ENCODE data around the gene DGKB.

Gene DGKB

DNA sequence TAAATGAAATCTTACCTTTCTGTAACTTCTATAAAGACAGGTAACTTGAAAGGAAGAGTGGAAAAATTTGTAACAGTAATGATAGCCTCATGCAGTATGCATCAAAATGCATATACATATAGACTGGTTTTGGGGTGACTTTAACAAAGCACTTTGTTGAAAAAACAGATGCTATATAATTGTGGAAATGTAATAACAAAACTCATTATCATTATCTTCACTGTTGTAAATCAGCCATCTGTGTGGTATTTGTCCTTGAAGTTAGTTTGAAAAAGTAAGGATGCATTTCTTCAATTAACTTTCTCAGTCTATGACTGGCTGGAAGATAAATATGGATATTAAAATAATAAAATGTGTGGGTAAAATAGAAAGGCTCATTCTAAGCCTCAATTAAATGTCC lies 6.1 kb upstream of the DGKB start:
- no peaks in the 10 kb centered on the region for H3K36me3 ChIP-seq (replicated peaks; ENCODE audit: insufficient read depth, low read length)
- no peaks in the 10 kb centered on the region for H3K9me2 ChIP-seq (replicated peaks; ENCODE audit: insufficient read depth, low read length)
- H3K27ac ChIP-seq (ENCODE audit: low read length): no peak overlapping the region
- no peak overlapping the region for H3K4me2 ChIP-seq (ENCODE audit: low read depth, low read length)
- DNase-seq: no peak
- H3K9me3 ChIP-seq (replicated peaks; ENCODE audit: insufficient read depth, low read length): no peaks in the 10 kb centered on the region
- no peak overlapping the region for H2AFZ ChIP-seq (ENCODE audit: low read length)
- no peak overlapping the region for H3K9ac ChIP-seq (ENCODE audit: low read length)
- H3F3A ChIP-seq (ENCODE audit: insufficient read depth, low read length): no peaks in the 10 kb centered on the region
- H4K20me1 ChIP-seq (ENCODE audit: insufficient read depth, low read length): no peaks in the 10 kb centered on the region
- H3K79me2 ChIP-seq (ENCODE audit: low read length): no peaks in the 10 kb centered on the region
- TF ChIP-seq EZH2phosphoT487 (IDR thresholded peaks at IDR 0.05; ENCODE audit: low read length) (no peak), EZH2 (optimal IDR thresholded peaks at IDR 0.05; ENCODE audit: low read depth, low read length) (no peak)
- TF ChIP-seq, protein P1, sequence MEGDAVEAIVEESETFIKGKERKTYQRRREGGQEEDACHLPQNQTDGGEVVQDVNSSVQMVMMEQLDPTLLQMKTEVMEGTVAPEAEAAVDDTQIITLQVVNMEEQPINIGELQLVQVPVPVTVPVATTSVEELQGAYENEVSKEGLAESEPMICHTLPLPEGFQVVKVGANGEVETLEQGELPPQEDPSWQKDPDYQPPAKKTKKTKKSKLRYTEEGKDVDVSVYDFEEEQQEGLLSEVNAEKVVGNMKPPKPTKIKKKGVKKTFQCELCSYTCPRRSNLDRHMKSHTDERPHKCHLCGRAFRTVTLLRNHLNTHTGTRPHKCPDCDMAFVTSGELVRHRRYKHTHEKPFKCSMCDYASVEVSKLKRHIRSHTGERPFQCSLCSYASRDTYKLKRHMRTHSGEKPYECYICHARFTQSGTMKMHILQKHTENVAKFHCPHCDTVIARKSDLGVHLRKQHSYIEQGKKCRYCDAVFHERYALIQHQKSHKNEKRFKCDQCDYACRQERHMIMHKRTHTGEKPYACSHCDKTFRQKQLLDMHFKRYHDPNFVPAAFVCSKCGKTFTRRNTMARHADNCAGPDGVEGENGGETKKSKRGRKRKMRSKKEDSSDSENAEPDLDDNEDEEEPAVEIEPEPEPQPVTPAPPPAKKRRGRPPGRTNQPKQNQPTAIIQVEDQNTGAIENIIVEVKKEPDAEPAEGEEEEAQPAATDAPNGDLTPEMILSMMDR (IDR thresholded peaks at IDR 0.05; ENCODE audit: low read length): no peak
- no peaks in the 10 kb centered on the region for H3K4me1 ChIP-seq (ENCODE audit: low read length)
- H3K27me3 ChIP-seq (replicated peaks; ENCODE audit: insufficient read depth, low read length): no peaks in the 10 kb centered on the region
- H3K4me3 ChIP-seq (ENCODE audit: low read length): no peak overlapping the region

DNA sequence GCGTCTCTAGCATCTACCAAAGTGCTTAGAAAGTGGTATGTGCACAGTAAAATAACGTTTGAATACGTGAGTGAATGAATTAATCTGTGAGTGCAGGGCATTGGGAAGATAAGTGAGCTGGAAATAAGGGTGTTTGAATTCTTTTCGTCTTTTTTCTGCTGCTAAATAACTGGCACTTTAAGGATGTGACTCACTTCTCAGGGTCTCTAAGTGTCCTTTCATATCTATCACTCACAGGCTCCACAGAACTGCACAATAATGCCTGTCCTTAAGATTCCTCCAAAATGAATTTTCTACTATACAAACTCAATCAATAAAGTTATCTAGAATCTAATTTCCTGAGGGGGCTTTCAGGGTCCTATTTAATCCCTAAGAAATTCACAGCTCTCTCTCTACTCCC lies 3.2 kb upstream of the DGKB start:
- Histone ChIP-seq H3K36me3 (replicated peaks; ENCODE audit: insufficient read depth, low read length) (no peaks in the 10 kb centered on the region), H3K4me2 (ENCODE audit: low read depth, low read length) (no peak overlapping the region), H3K9ac (ENCODE audit: low read length) (no peak overlapping the region), H4K20me1 (ENCODE audit: insufficient read depth, low read length) (no peaks in the 10 kb centered on the region), H3K4me1 (ENCODE audit: low read length) (no peaks in the 10 kb centered on the region), H3F3A (ENCODE audit: insufficient read depth, low read length) (no peaks in the 10 kb centered on the region), H3K27me3 (replicated peaks; ENCODE audit: insufficient read depth, low read length) (no peaks in the 10 kb centered on the region), H3K9me3 (replicated peaks; ENCODE audit: insufficient read depth, low read length) (no peaks in the 10 kb centered on the region), H3K4me3 (ENCODE audit: low read length) (no peak overlapping the region), H3K79me2 (ENCODE audit: low read length) (no peaks in the 10 kb centered on the region), H3K9me2 (replicated peaks; ENCODE audit: insufficient read depth, low read length) (no peaks in the 10 kb centered on the region), H3K27ac (ENCODE audit: low read length) (no peak overlapping the region), H2AFZ (ENCODE audit: low read length) (no peak overlapping the region)
- DNase-seq: no peak
- TF ChIP-seq, protein P1 (IDR thresholded peaks at IDR 0.05; ENCODE audit: low read length): no peak
- no peak for TF ChIP-seq EZH2phosphoT487 (IDR thresholded peaks at IDR 0.05; ENCODE audit: low read length)
- no peak for TF ChIP-seq EZH2 (optimal IDR thresholded peaks at IDR 0.05; ENCODE audit: low read depth, low read length)

DNA sequence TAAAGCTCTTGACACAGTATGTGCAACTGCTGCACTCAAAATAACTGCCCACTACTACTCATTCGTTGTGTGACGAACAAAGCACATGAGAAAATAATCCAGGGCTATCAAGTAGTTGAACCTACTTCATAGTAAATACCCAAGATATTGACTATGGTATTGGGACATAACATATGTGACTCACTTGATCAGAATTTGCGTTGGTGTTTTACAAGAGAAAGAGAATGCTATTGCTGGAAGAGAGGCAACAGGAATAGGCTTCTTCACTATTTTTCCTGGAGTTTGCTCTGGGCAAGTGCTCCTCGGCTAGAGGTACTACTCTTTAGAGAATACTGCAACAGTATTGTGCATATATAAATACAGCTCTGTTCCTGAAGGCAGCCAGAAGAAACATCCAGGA lies 2.5 kb downstream of the DGKB start:
- Histone ChIP-seq H3K27ac (ENCODE audit: low read length) (no peak overlapping the region), H3K9me3 (replicated peaks; ENCODE audit: insufficient read depth, low read length) (no peaks in the 10 kb centered on the region), H2AFZ (ENCODE audit: low read length) (no peak overlapping the region), H3K4me3 (ENCODE audit: low read length) (no peak overlapping the region), H4K20me1 (ENCODE audit: insufficient read depth, low read length) (no peaks in the 10 kb centered on the region), H3K4me2 (ENCODE audit: low read depth, low read length) (no peak overlapping the region), H3K4me1 (ENCODE audit: low read length) (no peaks in the 10 kb centered on the region), H3K9ac (ENCODE audit: low read length) (no peak overlapping the region), H3K79me2 (ENCODE audit: low read length) (no peaks in the 10 kb centered on the region), H3K36me3 (replicated peaks; ENCODE audit: insufficient read depth, low read length) (no peaks in the 10 kb centered on the region), H3K9me2 (replicated peaks; ENCODE audit: insufficient read depth, low read length) (no peaks in the 10 kb centered on the region), H3K27me3 (replicated peaks; ENCODE audit: insufficient read depth, low read length) (no peaks in the 10 kb centered on the region), H3F3A (ENCODE audit: insufficient read depth, low read length) (no peaks in the 10 kb centered on the region)
- DNase-seq: no peak
- TF ChIP-seq EZH2phosphoT487 (IDR thresholded peaks at IDR 0.05; ENCODE audit: low read length): no peak
- TF ChIP-seq EZH2 (optimal IDR thresholded peaks at IDR 0.05; ENCODE audit: low read depth, low read length): no peak
- TF ChIP-seq, protein P1 (IDR thresholded peaks at IDR 0.05; ENCODE audit: low read length): no peak

Data from MM.1S (cell line).